Head of caudate nucleus (tissue), 42 donors: ENCODE data around the gene SRRM4.
A peak's percentile ranks its signal among the peaks of the same experiment; 100 is the strongest.
"Not testable (repeated sequence)": the region's sequence is repeated elsewhere in the genome, so short reads cannot be mapped to it uniquely, and the experiment has no call there.

Source experiments
- DNase-seq, 42 donors: peaks; one replicate each; pipeline versions ENCODE4 v3.0.0 to v3.0.0-alpha.2; 2020 to 2021; ENCODE audit warnings: mixed read lengths in 7 of 42
- intact Hi-C: fragments of 100-400 bp; cut with DNase I; formaldehyde crosslinking; loops from one replicate; pipeline ENCODE4 v1.15.0; 2022

The SRRM4 gene

DNA sequence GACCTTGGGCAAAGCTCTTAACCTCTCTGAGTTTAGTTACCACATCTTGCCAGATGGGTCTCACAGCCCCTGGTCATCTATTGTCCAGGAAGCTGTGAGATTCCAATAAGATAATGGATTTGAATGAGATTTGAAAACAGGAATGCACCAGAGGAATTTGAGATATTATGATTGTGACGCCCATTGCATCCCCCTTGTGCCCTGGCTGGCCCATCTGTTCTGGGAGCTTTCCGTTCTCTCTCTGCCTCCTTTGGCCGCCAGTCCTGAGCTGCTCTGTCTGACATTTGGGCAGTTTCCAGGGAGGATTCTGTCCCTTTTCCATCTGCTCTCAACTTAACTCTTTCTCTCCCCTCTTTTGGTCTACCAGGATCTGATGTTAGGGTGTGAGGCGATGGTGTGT, 24.6 kb downstream of the SRRM4 start:
- intact Hi-C loops, result no loop called here
- DNase-seq, result no peak

DNA sequence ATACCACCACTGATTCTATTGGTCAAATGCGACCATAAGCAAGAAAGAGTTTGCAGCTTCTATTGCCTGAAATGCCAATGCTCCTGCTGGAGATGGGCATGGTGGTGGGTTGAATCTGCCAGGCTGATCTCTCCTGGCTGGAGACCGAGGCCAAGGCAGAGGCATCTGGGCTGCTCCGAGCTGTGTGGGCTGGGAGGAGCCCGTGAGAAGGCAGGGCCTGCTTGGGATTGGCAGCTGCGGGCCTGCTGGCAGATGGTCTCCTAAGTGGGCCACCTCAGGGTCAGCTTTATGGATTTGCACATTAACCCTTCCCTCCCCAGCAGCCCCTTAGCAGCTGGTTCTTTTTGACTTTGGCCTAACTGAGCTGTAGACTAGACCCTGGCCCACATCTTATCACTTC, 25.4 kb downstream of the SRRM4 start:
- intact Hi-C loops, result no loop called here
- DNase-seq, result peak in 1 of 42 donors; percentile 38

DNA sequence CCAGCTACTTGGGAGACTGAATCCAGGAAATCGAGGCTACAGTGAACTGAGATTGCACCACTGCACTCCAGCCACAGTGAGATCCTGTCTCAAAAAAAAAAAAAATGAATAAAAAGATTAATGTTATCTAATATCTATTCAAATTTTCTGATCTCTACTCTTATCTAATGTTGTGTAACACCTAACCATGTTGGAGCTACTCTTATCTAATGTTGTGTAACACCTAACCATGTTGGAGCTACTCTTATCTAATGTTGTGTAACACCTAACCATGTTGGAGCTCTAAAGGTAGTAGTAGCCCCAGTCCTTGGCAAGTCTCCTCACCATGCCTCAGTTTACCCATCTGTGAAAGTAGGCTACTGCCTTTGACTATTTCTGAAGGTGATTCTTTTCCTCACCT, 26.9 kb downstream of the SRRM4 start:
- DNase-seq, intact Hi-C loops: not testable (repeated sequence)

DNA sequence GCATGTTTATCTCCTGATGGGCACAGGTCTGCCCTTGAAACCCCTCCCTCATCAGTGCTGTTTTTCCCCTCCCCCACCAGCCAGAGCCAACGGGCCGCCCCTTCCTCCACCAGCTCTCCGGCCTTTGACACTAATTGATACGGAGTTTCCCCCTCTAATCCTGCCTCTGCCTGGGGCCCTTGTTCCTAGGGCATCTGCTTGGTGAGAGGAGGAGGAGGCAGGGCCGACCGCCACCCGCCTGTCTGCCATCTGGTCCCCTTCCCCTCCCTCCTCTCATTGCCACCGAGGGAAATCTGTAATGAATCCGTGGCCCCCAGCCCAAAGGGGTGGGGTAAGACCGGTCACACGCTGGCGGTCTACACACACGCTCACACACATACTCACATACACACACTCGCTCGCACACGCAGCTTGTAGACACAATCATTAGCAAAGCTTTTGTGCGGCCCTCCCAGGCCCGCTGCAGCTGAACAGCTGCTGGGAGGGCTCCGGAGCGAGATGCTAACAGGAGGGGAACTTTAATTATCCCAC, 27.4 kb downstream of the SRRM4 start:
- intact Hi-C loops, result no loop called here
- DNase-seq, result peak in 9 of 42 donors; percentile 5 to 41 (median 27)

DNA sequence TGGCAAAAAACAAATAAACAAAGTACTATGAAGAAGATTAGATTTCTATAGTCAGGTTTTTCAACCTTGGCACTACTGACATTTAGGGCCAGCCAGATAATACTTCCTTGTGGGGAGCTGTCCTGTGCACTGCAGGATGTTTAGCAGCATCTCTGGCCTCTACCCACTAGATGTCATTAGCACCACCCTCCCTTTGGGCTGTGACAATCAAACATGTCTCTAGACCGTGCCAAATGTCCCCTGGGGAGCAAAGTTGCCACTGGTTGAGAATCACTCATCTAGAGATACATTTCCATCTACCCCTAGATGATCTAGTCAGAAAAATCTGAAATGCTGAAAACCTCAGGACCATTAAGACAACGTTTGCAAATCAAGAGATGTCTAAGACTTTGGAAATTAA, 29.9 kb downstream of the SRRM4 start:
- intact Hi-C loops, result no loop called here

DNA sequence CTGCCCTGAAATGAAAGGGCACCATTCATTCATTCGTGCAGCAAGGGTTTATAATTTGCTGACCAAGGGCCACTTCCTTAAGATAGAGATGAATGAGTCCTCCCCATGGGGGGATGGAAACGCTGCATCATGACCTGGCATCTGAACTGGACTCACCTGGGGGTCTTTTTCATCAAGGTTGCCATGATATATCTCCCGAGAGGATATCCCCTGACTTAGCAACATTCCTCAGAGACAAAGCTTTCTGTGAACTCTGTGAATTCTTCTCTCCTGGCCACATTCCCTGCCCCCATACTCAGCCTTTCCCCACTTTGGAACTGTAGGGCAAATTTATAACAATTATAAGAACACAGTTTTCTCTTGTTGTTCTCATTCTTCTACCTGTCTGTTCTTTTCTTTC, 30.8 kb downstream of the SRRM4 start:
- intact Hi-C loops, result no loop called here
- DNase-seq, result no peak

More for the DNA sequence above, 29.9 kb downstream of the SRRM4 start:
- DNase-seq, result no peak

DNA sequence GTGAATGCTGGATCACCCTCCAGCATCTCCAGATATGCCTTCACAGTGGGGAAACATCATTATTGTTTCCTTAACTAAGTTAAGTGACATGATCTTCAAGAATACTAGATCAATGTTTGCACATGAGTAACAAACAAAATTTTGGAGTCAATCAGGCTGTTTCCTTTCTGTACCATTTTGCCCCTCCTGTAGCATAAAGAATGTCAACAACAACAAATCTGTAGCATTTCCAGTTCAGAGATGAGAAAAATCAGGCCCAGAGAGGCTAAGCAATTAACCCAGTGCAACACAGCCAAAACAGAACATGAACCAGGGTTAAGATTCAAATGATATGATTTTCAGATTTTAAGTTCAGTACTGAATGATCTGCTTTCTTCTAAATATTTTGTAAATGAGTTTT, 31.7 kb downstream of the SRRM4 start:
- DNase-seq, result no peak
- intact Hi-C loops, result no loop called here

DNA sequence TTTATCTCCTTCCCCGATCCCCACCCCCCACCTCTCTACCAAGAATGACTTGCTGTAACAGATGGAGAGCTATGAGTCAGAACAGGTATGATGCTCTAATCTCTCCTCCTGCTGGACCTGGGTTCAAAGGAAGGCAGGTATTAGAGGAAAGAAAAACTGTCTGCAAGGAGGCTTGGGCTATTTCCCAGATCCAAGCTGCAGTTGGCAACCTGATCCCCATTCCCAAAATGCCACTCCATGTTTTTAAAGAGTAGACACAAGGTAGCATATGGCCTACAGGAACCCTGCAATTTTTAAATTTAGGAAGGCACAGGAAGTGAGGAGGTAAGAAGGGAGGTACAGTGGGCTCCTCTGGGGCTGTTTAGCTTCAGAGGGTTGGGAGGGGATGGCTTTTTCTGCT, 33.0 kb downstream of the SRRM4 start:
- no peak for DNase-seq
- intact Hi-C loops, result no loop called here

DNA sequence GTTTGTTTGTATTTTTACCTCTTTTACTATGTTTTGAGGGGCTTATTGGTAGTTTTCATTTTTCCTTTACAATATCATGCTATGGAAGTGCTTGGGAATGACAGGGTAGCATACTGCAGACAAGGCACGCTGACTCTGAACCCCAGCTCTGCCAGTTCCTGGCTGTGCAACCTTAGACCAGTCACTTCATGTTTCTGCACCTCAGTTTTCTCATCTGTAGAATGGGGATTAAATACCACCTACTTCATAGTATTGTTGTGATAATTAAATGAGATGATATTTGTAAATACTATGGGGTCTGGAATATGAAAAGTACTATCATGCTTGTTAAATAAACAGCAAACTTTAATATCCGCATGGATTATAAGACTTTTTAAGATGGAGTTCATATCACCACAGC, 35.4 kb downstream of the SRRM4 start:
- DNase-seq, result no peak
- intact Hi-C loops, result no loop called here

DNA sequence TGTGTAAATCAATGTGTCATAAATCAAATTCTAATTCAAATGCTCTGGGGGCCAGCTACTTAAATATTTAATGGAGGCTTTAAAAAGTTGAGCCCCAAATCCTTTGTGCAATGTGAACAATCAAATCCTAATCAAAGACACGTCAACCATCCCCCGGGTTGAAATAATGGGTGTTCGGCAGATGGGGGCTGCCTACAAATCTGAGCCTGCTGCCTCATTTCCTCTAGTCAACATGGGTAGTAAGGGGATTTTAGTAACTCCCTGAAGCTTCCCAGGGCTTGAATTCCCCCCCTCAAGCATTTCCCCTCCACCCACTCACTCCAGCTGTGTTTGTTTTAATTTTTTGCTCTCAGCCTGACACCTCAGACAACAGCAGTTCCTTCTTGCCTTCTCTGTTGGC, 37.8 kb downstream of the SRRM4 start:
- no peak for DNase-seq
- intact Hi-C loops, result no loop called here

DNA sequence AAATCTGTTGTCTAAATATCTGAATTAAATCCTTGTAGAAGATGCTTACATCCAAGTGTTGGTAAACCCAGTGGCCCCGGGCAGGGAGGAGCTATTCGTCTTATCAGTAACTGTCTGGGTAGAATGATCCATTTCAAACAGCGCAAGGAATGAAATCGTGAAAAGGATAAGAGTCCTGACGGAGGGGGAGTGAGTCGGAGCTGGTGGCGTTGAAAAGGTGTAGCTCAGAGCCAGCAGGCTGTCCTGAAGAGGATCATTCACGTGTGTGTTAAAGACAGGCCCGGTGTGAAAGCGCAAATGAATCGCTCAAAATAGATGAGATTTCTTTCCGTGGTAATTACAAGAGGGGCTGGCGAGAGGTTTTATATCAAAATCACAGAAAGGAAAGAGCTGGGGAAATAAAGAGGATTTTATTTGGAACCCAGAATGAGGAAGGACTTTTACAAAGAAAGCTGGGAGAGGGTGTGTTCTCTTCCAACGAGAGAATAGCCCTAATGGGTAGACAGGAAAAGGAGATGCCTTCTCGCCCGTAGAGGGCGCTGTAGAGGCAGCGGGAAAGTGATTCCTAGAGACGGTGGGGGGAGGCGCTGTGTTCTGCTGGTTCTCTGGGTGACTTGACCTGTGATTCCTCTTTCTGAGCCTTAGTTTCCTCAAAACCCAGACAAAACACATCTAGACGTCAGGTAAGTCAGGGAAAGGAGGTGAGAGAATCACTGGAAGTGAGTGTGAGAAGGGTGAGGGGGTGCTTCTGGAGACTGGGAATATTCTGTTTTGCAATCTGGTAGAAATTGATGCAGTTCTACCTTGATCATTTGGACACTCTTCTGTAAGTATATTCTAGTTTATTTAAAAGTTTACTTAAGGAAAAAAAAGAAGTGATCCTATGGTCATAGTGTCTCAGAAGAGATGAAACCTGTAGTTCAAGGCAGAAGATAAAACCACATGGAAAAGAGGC, 39.3 kb downstream of the SRRM4 start:
- intact Hi-C loops, result no loop called here
- peak in 16 of 42 donors; percentile 3 to 46 (median 20) for DNase-seq

DNA sequence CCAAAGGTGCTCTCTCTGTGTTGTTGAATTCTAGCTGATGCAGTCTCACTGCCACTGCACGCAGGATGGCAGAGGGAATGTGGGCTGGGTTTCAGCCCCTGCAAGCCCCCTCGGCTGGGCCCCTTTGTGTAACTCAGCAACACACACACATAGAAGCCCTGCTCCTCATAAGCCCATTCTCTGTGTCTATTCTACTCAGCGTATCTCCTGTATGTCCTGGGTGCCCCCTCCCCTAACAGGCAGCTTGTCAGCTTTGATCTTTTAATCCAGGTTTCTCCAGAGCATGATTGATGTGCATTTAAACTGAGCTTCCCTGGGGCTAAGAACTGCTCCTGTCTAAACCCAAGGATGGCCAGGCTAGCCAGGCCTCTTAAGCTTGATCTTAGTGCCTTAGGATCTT, 43.0 kb downstream of the SRRM4 start:
- no peak for DNase-seq
- intact Hi-C loops, result no loop called here

DNA sequence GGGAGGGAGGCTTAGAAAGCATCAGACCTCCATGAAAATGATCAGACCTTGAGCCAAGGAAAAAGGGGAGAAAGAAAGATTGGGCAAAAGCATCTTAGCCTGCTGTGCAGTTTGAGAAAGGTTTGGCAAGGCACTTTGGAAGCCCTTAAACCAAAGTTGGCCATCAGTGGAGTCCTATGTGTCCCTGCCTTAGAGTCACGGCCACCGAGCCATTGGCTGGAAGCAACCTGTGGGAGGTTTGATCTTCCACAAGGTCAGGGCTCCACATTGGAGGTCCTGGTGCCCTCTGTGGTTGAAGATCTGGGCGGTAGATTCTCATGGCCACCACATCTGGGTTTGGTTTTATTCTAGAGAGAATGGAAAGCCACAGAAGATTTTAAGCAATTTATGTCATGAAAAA, 44.4 kb downstream of the SRRM4 start:
- no peak for DNase-seq
- intact Hi-C loops, result no loop called here

DNA sequence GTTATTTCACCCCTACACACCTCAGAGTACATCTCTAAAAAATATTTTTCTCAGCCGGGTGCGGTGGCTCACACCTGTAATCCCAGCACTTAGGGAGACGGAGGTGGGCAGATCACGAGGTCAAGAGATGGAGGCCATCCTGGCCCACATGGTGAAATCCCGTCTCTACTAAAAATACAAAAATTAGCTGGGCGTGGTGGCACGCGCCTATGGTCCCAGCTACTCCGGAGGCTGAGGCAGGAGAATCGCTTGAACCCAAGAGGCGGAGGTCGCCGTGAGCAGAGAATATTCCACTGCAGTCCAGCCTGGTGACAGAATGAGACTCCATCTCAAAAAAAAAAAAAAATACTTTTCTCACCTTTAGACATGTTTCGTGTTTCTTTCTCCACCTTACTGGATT, 52.0 kb downstream of the SRRM4 start:
- intact Hi-C loops, DNase-seq: not testable (repeated sequence)

DNA sequence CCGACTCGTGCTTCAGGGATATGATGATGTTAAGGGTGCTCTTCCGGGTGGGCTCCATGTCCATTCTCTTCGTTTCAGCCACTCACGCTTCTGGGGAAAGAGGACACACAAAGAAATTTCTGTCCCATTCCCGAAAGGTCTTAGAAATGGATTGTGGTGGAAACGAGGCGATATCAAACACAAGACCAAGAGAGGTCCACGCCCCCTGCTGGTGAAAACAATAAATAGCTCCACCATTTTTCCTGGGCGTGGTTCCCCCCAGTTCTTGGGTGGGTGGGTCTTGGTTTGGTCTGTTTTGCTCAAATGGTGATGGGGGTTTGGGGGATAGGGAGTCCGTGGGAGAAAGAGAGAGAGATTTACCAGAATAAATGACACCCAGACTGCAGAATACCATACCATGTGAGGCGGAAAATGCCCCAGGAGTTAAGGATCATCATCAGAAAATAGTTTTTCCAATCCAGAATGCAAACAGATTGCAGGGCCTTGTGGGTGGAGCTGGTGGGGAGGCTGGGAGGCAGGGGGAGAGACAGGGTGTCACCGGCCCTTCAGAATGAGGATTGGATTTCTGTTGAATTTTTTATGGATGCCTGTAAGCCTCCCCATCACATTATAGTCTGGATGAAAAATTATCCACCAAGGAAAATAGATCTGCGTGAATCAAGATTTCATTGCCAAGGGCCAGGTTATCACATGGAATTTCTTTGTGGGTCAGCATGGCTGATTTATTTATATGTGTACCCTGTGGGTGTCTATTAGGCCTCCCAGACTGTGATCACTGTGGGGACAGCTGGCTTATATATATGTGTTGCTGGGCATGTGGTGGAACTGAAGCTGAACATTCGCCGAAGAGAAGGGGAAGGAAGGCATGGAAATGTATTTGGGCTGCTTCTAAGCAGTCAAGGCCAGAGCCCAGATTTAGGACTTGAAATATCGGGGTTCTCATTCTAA, 55.8 kb downstream of the SRRM4 start:
- intact Hi-C loops, result no loop called here
- peak in 30 of 42 donors; percentile 7 to 78 (median 38) for DNase-seq

DNA sequence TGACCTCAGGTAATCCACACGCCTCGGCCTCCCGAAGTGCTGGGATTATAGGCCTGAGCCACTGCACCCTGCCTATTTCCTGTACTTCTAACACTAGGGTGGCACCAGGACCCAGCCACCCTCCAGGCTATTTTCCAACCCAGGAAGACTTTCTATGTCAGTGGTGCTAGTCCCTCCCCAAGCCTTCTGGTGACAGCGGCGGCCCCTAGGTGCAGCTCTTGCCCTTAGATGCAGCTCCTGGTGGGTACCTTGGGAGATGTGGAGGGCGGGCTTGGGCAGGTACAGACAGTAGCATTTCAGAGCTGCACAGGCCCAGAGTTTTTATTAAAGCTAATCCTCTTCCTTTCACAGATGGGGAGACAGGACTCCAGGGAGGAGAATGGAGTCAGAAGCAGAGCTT, 62.8 kb downstream of the SRRM4 start:
- DNase-seq, result no peak
- intact Hi-C loops, result no loop called here

DNA sequence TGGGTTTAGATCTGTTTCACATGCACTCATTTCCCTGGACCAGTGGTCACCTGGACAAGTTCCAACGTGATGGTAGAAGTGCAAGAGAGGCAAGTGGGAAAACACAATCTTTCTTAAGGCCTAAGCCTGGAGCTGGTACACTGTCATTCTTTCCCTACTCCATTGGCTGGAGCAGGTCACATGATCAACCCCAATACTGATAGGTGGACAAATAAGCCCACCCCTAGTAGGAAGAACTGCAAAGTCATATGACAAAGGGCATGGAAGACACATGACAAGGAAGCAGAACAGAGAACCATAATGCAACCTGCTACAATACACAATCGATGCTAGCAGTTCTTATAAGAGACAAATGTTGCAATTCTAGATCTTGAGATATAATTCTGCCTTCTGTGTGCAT, 66.3 kb downstream of the SRRM4 start:
- no peak for DNase-seq
- intact Hi-C loops, result no loop called here

DNA sequence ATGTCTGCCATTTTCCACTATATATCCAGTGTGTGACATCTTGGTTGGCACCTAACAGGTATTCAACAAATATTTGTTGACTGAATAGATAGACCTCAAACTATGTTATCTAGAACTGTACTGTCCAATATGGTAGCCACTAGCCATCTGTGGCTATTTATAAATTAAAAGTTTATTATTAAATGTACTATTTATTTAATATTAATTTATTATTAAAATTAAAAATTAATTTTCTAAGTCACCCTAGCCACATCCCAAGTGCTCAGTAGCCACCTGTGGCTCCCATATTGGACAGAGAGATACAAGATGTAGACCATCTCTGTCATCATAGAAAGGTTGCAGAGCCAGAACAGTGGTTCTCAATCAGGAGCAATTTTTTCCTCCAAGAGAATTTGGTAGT, 69.3 kb downstream of the SRRM4 start:
- no peak for DNase-seq
- intact Hi-C loops, result no loop called here

DNA sequence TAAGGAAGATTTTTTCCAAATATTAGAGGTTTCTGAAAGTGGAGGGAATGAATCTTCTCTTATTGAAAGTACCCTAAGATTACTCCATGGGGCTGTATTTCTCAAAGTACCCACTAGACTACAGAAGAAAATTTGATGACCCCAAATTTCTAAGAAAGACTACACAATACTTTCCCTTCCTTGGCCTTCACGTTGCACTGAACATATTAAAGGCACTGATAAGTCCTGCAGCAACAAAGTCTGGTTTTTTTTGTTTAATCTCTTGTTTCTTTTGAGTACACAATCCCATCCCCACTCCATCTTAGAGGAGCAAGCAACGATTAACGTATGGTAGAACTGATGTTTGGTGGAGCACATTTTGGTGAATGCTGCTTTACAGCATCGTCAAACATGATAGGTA, 70.1 kb downstream of the SRRM4 start:
- no peak for DNase-seq
- intact Hi-C loops, result no loop called here

DNA sequence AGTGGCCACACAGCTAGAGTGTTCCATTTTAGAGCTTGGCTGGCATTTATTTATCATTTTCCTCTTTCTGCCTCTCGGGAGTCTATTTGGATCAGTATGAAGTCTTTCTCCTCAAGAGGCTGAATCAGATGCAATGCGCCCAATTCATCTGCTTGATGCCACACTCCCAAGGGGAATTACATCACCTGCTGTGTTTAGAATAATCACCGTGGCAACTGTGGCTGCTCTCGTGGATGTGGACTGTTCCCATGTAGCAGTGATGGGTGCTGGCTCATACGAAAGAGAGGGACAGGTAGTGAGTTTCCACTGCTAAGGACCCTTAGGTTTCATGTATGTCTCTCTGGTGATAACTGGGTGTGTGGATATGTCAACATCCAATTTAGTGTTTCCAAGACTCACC, 70.7 kb downstream of the SRRM4 start:
- peak in 1 of 42 donors; percentile 10 for DNase-seq
- intact Hi-C loops, result no loop called here
